Osteoblast (primary cell): ENCODE data around the gene STRIP2. TPM values are rescaled to one million over a fixed set of nuclear protein-coding genes. Genes with fewer than 3 reads are reported as not detected.

Source experiments
- DNase-seq: peaks from one replicate; pipeline ENCODE4 v3.0.0; 2011; ENCODE audit warnings: low spot score, mixed read lengths; ENCODE audit not compliant: insufficient read length; ENCODE audit errors: missing footprints
- H2AFZ ChIP-seq: 2 replicates; pipeline ENCODE4 v1.6.0; 2011; ENCODE audit warnings: mild to moderate bottlenecking, low read length
- H3K27ac ChIP-seq: 2 replicates; pipeline ENCODE4 v1.5.1; 2011; ENCODE audit warnings: mild to moderate bottlenecking, low read depth, low read length, moderate library complexity
- H3K27me3 ChIP-seq: 2 replicates; pipeline ENCODE4 v1.6.0; 2012; ENCODE audit warnings: mild to moderate bottlenecking, control low read depth, inconsistent platforms, low read length, moderate library complexity; ENCODE audit not compliant: insufficient read depth
- H3K36me3 ChIP-seq: 2 replicates; pipeline ENCODE4 v1.5.1; 2011; ENCODE audit warnings: mild to moderate bottlenecking, low read length, control low read depth, moderate library complexity; ENCODE audit not compliant: insufficient read depth
- H3K4me1 ChIP-seq: 2 replicates; pipeline ENCODE4 v1.5.1; 2011; ENCODE audit warnings: mild to moderate bottlenecking, low read length, control low read depth, moderate library complexity; ENCODE audit not compliant: insufficient read depth
- H3K4me2 ChIP-seq: 2 replicates; pipeline ENCODE4 v1.6.0; 2011; ENCODE audit warnings: mild to moderate bottlenecking, low read length; ENCODE audit not compliant: insufficient read depth
- H3K4me3 ChIP-seq: fragments of 200-600 bp; sonication (generic); 3 replicates; pipeline ENCODE4 v1.5.1; 2012; ENCODE audit warnings: mild to moderate bottlenecking, low read length, inconsistent platforms; ENCODE audit not compliant: insufficient read depth
- H3K79me2 ChIP-seq: 2 replicates; pipeline ENCODE4 v1.6.0; 2012; ENCODE audit warnings: mild to moderate bottlenecking, low read length, control low read depth, inconsistent platforms; ENCODE audit not compliant: insufficient read depth
- H3K9me3 ChIP-seq: 2 replicates; pipeline ENCODE4 v1.5.1; 2011; ENCODE audit warnings: low read depth, low read length, control low read depth
- H4K20me1 ChIP-seq: 2 replicates; pipeline ENCODE4 v1.6.0; 2012; ENCODE audit warnings: mild to moderate bottlenecking, low read length, control low read depth; ENCODE audit not compliant: insufficient read depth
- total RNA-seq: library from RNA; depleted of rRNA; stranded (reverse); fragments of >200 nt; gene quantifications from 2 replicates; pipeline ENCODE4 v1.2.3, GENCODE V29; 2012
- TF ChIP-seq, protein P1 (sequence below): IDR thresholded peaks from 2 replicates; pipeline ENCODE4 v1.5.1; 2011; ENCODE audit warnings: mild to moderate bottlenecking, low read depth, low read length, moderate library complexity; ENCODE audit errors: extremely low read depth

The STRIP2 gene
- total RNA-seq, 1 donor = 8.3 TPM

DNA sequence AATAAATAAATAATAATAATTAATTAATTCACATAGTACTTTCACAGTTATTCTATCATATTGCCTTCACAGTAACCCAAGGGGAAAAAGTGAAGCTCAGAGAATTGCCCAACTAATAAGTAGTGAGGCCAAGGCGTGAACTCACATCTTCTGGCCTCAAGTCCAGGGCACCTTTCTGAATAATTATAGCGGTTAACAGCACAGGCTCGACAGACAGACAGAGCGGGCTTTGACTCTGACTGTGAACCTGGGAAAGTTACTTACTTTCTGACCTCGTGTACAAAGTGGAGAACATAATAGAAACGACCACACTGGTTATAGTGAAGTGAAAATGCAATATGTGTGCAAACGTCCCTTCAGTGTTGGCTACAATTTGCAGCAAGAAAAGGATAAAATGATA is 62.4 kb downstream of the STRIP2 start:
- no peaks in the 10 kb centered on the region for H3K9me3 ChIP-seq
- no peak overlapping the region for H3K27ac ChIP-seq
- no peaks in the 10 kb centered on the region for H4K20me1 ChIP-seq
- H3K36me3 ChIP-seq = no peaks in the 10 kb centered on the region
- no peak for DNase-seq
- peaks cover 17% of the 10 kb centered on the region for H3K4me1 ChIP-seq
- H3K4me3 ChIP-seq = no peak overlapping the region
- H3K27me3 ChIP-seq = no peaks in the 10 kb centered on the region
- TF ChIP-seq, protein P1, sequence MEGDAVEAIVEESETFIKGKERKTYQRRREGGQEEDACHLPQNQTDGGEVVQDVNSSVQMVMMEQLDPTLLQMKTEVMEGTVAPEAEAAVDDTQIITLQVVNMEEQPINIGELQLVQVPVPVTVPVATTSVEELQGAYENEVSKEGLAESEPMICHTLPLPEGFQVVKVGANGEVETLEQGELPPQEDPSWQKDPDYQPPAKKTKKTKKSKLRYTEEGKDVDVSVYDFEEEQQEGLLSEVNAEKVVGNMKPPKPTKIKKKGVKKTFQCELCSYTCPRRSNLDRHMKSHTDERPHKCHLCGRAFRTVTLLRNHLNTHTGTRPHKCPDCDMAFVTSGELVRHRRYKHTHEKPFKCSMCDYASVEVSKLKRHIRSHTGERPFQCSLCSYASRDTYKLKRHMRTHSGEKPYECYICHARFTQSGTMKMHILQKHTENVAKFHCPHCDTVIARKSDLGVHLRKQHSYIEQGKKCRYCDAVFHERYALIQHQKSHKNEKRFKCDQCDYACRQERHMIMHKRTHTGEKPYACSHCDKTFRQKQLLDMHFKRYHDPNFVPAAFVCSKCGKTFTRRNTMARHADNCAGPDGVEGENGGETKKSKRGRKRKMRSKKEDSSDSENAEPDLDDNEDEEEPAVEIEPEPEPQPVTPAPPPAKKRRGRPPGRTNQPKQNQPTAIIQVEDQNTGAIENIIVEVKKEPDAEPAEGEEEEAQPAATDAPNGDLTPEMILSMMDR = no peak
- H3K79me2 ChIP-seq = no peaks in the 10 kb centered on the region
- no peak overlapping the region for H3K4me2 ChIP-seq
- no peak overlapping the region for H2AFZ ChIP-seq

DNA sequence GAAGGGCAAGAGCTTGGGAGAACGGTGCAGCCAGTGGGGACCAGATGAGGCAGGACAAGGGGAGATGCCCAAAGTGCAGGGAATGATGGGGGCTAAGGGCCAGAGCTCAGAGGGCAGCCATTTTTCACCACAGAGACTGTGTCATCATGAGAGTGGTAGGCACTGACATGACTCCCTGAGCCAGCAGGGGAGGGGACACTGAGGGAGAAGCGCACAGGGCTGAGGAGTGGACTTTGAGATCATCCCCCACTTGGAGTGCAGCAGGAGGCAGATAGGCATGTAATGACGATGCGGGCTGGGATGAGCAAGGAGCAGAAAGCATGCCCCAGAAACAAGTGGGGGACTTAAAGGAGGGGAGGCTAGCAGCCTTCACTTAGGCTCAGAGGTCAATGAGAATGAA is 62.9 kb downstream of the STRIP2 start:
- Histone ChIP-seq H4K20me1 (no peaks in the 10 kb centered on the region), H3K4me3 (no peak overlapping the region), H3K79me2 (no peaks in the 10 kb centered on the region), H3K27me3 (no peaks in the 10 kb centered on the region), H3K9me3 (no peaks in the 10 kb centered on the region), H3K36me3 (no peaks in the 10 kb centered on the region), H2AFZ (no peak overlapping the region), H3K4me2 (no peak overlapping the region), H3K27ac (no peak overlapping the region), H3K4me1 (peaks cover 19% of the 10 kb centered on the region)
- no peak for DNase-seq
- TF ChIP-seq, protein P1 = no peak

DNA sequence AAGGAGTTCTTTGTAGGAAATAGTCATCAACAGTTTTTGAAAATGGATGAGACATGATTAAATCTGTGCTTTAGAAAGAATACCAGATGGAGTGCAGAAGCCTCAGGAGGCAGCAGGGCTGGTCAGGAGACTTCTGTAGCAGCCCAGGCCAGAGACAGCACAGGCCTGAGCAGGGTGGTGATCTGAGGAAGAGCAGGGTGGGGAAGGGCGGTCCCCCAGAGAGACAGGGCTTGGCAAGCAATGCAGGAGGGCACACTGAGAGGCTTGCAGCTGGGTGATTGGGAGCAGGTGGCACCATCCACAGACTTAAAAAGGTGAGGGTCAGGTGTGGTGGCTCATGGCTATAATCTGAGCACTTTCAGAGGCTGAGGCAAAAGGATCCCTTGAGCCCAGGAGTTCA is 63.8 kb downstream of the STRIP2 start:
- H3K79me2 ChIP-seq = no peaks in the 10 kb centered on the region
- H3K9me3 ChIP-seq = no peaks in the 10 kb centered on the region
- H3K4me3 ChIP-seq = no peak overlapping the region
- TF ChIP-seq, protein P1 = no peak
- H3K4me1 ChIP-seq = peaks cover 21% of the 10 kb centered on the region
- peaks cover under 1% of the 10 kb centered on the region for H3K27me3 ChIP-seq
- no peaks in the 10 kb centered on the region for H4K20me1 ChIP-seq
- H3K36me3 ChIP-seq = no peaks in the 10 kb centered on the region
- no peak overlapping the region for H3K27ac ChIP-seq
- DNase-seq = no peak
- no peak overlapping the region for H2AFZ ChIP-seq
- no peak overlapping the region for H3K4me2 ChIP-seq

DNA sequence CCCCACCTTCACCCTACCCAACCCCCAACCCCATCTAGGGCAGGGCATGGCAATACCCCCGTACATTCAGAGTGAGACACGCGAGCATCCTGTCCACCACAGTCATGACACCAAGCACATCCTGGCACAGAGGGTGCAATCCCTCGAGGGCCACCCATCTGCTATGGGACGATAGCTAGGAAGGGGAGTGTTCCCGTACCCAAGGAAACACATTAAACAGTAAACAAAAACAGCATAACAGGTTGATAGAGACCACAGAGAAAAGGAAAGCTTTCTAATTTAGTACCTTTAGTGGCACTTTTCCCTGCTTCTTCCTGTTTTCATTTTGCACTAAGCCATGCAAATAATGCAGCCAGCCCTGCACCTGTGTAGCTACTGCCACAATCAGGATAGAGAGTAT is 65.8 kb downstream of the STRIP2 start:
- H3K4me3 ChIP-seq = no peak overlapping the region
- H3K27ac ChIP-seq = no peak overlapping the region
- peaks cover 9% of the 10 kb centered on the region for H3K4me1 ChIP-seq
- H3K4me2 ChIP-seq = no peak overlapping the region
- H3K27me3 ChIP-seq = peaks cover 12% of the 10 kb centered on the region
- TF ChIP-seq, protein P1 = no peak
- no peak for DNase-seq
- peaks cover 2% of the 10 kb centered on the region for H4K20me1 ChIP-seq
- no peak overlapping the region for H2AFZ ChIP-seq
- no peaks in the 10 kb centered on the region for H3K9me3 ChIP-seq
- no peaks in the 10 kb centered on the region for H3K36me3 ChIP-seq
- H3K79me2 ChIP-seq = no peaks in the 10 kb centered on the region
